Endothelial cell of umbilical vein (primary cell): ENCODE measurements around the gene LCP1. TPM values are rescaled to one million over a fixed set of nuclear protein-coding genes. Genes with fewer than 3 reads are reported as not detected.

Experiments
- BruUV-seq: library from RNA; stranded (reverse); fragments of 400-500 nt; replicated peaks from 2 replicates; lab custom pipeline; 2021; lab: Mats Ljungman, UMichigan
- CTCF ChIA-PET: fragments of 300-600, 350-600 bp; sonication (Branson Sonifier 250); formaldehyde crosslinking; loops from one replicate; lab custom pipeline; 2021; ENCODE audit warnings: antibody characterized with exemption, inconsistent platforms; lab: Charles Lee
- POLR2A ChIA-PET: fragments of 300-600, 350-600 bp; sonication (Branson Sonifier 250); formaldehyde crosslinking; loops from one replicate; lab custom pipeline; 2021; ENCODE audit warnings: antibody characterized with exemption, inconsistent platforms; lab: Charles Lee
- DNase-seq: peaks from one replicate; pipeline ENCODE4 v3.0.0-alpha.2; 2011; ENCODE audit warnings: low read depth, low spot score
- FAIRE-seq: peaks from 2 replicates; lab custom pipeline; 2011; peaks lifted over from hg19 to GRCh38; lab: Jason Lieb, UNC
- H2AFZ ChIP-seq: 2 replicates; pipeline ENCODE4 v1.6.0; 2012; ENCODE audit warnings: low read depth, low read length, control low read depth, inconsistent platforms
- H3K27ac ChIP-seq: 2 replicates; pipeline ENCODE4 v1.5.1; 2011; ENCODE audit warnings: low read depth, mild to moderate bottlenecking, control low read depth, low read length, moderate library complexity; ENCODE audit not compliant: insufficient read depth
- H3K27me3 ChIP-seq, 2 experiments: 2 replicates each; pipeline versions ENCODE4 v1.6.0 to v1.6.1; 2011; ENCODE audit warnings: low read length in 2 of 2, mixed read lengths in 1 of 2; ENCODE audit not compliant: control insufficient read depth in 2 of 2, insufficient read depth in 2 of 2
- H3K36me3 ChIP-seq, 2 experiments: 2 replicates in 1 of 2; 3 replicates in 1 of 2; pipeline ENCODE4 v1.5.1; 2011; ENCODE audit warnings: low read length in 2 of 2, mild to moderate bottlenecking in 1 of 2, moderate library complexity in 1 of 2; ENCODE audit not compliant: control insufficient read depth in 2 of 2, insufficient read depth in 2 of 2; ENCODE audit errors: extremely low read depth in 1 of 2
- H3K4me1 ChIP-seq: 3 replicates; pipeline ENCODE4 v1.5.1; 2011; ENCODE audit warnings: mild to moderate bottlenecking, low read length; ENCODE audit not compliant: control insufficient read depth, insufficient read depth; ENCODE audit errors: extremely low read depth
- H3K4me2 ChIP-seq: 2 replicates; pipeline ENCODE4 v1.6.1; 2011; ENCODE audit warnings: low read length, control low read depth, mixed read lengths; ENCODE audit not compliant: insufficient read depth
- H3K4me3 ChIP-seq, 3 experiments: fragments of 200-600 bp in 1 of 3; sonication (generic), shearing (Covaris generic) in 1 of 3; replicated peaks in 1 of 3; 2 replicates each; pipeline ENCODE4 v1.5.1; 2011 to 2016; ENCODE audit warnings: control low read depth in 3 of 3, low read length in 3 of 3, mild to moderate bottlenecking in 2 of 3, inconsistent platforms in 1 of 3, low read depth in 1 of 3, moderate library complexity in 1 of 3; ENCODE audit not compliant: insufficient read depth in 1 of 3
- H3K79me2 ChIP-seq: 2 replicates; pipeline ENCODE4 v1.6.0; 2012; ENCODE audit warnings: low read length, inconsistent platforms; ENCODE audit not compliant: control insufficient read depth, insufficient read depth
- H3K9ac ChIP-seq: replicated peaks from 2 replicates; pipeline ENCODE3; 2011; ENCODE audit warnings: low read length, control low read depth; ENCODE audit not compliant: insufficient read depth; ENCODE audit errors: extremely low read depth
- H3K9me1 ChIP-seq: replicated peaks from 3 replicates; pipeline ENCODE4 v1.6.0; 2011; ENCODE audit warnings: mild to moderate bottlenecking, low read length; ENCODE audit not compliant: control insufficient read depth, insufficient read depth; ENCODE audit errors: extremely low read depth
- H3K9me3 ChIP-seq: replicated peaks from 2 replicates; pipeline ENCODE4 v1.5.1; 2012; ENCODE audit warnings: low read length, inconsistent platforms; ENCODE audit not compliant: control insufficient read depth, insufficient read depth
- H4K20me1 ChIP-seq: replicated peaks from 2 replicates; pipeline ENCODE3; 2011; ENCODE audit warnings: mild to moderate bottlenecking, low read length; ENCODE audit not compliant: control insufficient read depth, insufficient read depth; ENCODE audit errors: extremely low read depth
- EZH2 ChIP-seq: IDR thresholded peaks from 2 replicates; pipeline ENCODE4 v1.6.1; 2012; ENCODE audit warnings: borderline replicate concordance, low read depth, mild to moderate bottlenecking, moderate library complexity, low read length, inconsistent platforms; ENCODE audit not compliant: severe bottlenecking
- FOS ChIP-seq: IDR thresholded peaks from 2 replicates; pipeline ENCODE4 v1.6.1; 2011; ENCODE audit warnings: mild to moderate bottlenecking, low read length, moderate library complexity, borderline replicate concordance; ENCODE audit not compliant: insufficient read depth
- GATA2 ChIP-seq: IDR thresholded peaks from 2 replicates; pipeline ENCODE4 v1.7.0; 2011; ENCODE audit warnings: low read depth, mild to moderate bottlenecking, moderate library complexity, mixed read lengths, low read length; ENCODE audit not compliant: insufficient read length, insufficient read depth
- JUN ChIP-seq: IDR thresholded peaks from 2 replicates; pipeline ENCODE4 v1.6.1; 2011; ENCODE audit warnings: borderline replicate concordance, low read depth; ENCODE audit not compliant: insufficient read length, insufficient read depth
- MYC ChIP-seq: IDR thresholded peaks from one replicate; pipeline ENCODE4 v1.6.1; 2011; ENCODE audit warnings: mild to moderate bottlenecking, low read depth, low read length
- POLR2A ChIP-seq: IDR thresholded peaks from 2 replicates; pipeline ENCODE4 v1.6.1; 2012; ENCODE audit warnings: low read depth, mild to moderate bottlenecking, control low read depth, low read length
- POLR2AphosphoS5 ChIP-seq: IDR thresholded peaks from 2 replicates; pipeline ENCODE4 v1.6.1; 2012; ENCODE audit warnings: low read depth, mild to moderate bottlenecking, control low read depth, low read length, moderate library complexity; ENCODE audit not compliant: insufficient read depth
- dilution Hi-C: fragments of 300-500 bp; cut with MboI; formaldehyde crosslinking; loops from one replicate; pipeline ENCODE4 v1.15.0; 2019; ENCODE audit warnings: low sequenced_read_pairs; ENCODE audit not compliant: extremely low pct_ligation_motif_present
- intact Hi-C: fragments of 100-400 bp; cut with micrococcal nuclease; formaldehyde crosslinking; loops from one replicate; pipeline ENCODE4 v1.10.0; 2022
- polyA plus RNA-seq, 4 experiments: library from polyadenylated mRNA; depleted of rRNA in 3 of 4; stranded (reverse) in 3 of 4; unstranded in 1 of 4; fragments of >200 nt; gene quantifications; 2 replicates each; pipeline versions ENCODE4 v1.2.1 to v1.2.3, GENCODE V29; 2011 to 2012; ENCODE audit warnings: missing spikeins in 1 of 4
- total RNA-seq: library from RNA; stranded (reverse); gene quantifications from 2 replicates; pipeline ENCODE4 v1.2.3, GENCODE V29; 2021
- TF ChIP-seq, protein P1 (sequence below), 2 donors: IDR thresholded peaks; 1 replicate in 1 of 2; 2 replicates in 1 of 2; pipeline ENCODE4 v1.5.1; 2011; ENCODE audit warnings: low read length in 2 of 2, mild to moderate bottlenecking in 2 of 2, moderate library complexity in 2 of 2, control low read depth in 1 of 2, inconsistent platforms in 1 of 2, low read depth in 1 of 2; ENCODE audit not compliant: insufficient read depth in 1 of 2; ENCODE audit errors: extremely low read depth in 1 of 2
- TF ChIP-seq, protein P2 (sequence below): IDR thresholded peaks from 2 replicates; pipeline ENCODE4 v1.6.1; 2011; ENCODE audit not compliant: insufficient read depth, insufficient read length

LCP1 gene
- total and polyA plus RNA-seq, 2 donors (not counting 3 experiments of a cell fraction or from before 2014, with no cell fraction given) = 0.18 to 0.38 TPM

- ChIA-PET CTCF (interaction anchor here (0.5 to 3.5 kb wide), 4 partner anchors 10 to 151 kb away, joined by 3 to 13 read pairs (median 5); no protein-coding TSS in a partner anchor), POLR2A (no interaction called here)
- H3K27ac ChIP-seq = no peak overlapping the region
- no peaks in the 10 kb centered on the region for H3K9me1 ChIP-seq
- dilution Hi-C loops (no loop called here), intact Hi-C loops (loop anchor here (10.0 kb wide), 1 partner anchor 555 kb away; no protein-coding TSS in a partner anchor)
- no peak overlapping the region for H2AFZ ChIP-seq
- no peaks in the 10 kb centered on the region for H3K9me3 ChIP-seq
- no TSS peak for BruUV-seq
- no peaks in the 10 kb centered on the region for H3K4me1 ChIP-seq
- FAIRE-seq = no peak
- peaks cover 12 to 28% of the 10 kb centered on the region in 2 experiments for H3K27me3 ChIP-seq
- TF ChIP-seq GATA2 (no peak), EZH2 (no peak), JUN (no peak)
- TF ChIP-seq, protein P1, sequence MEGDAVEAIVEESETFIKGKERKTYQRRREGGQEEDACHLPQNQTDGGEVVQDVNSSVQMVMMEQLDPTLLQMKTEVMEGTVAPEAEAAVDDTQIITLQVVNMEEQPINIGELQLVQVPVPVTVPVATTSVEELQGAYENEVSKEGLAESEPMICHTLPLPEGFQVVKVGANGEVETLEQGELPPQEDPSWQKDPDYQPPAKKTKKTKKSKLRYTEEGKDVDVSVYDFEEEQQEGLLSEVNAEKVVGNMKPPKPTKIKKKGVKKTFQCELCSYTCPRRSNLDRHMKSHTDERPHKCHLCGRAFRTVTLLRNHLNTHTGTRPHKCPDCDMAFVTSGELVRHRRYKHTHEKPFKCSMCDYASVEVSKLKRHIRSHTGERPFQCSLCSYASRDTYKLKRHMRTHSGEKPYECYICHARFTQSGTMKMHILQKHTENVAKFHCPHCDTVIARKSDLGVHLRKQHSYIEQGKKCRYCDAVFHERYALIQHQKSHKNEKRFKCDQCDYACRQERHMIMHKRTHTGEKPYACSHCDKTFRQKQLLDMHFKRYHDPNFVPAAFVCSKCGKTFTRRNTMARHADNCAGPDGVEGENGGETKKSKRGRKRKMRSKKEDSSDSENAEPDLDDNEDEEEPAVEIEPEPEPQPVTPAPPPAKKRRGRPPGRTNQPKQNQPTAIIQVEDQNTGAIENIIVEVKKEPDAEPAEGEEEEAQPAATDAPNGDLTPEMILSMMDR (IDR thresholded peaks at IDR 0.05; ENCODE audit: extremely low read depth in 1 of 2, insufficient read depth in 1 of 2, low read depth in 1 of 2, low read length in 2 of 2) = no peak
- H3K36me3 ChIP-seq = no peaks in the 10 kb centered on the region
- no peak for DNase-seq
- no peak overlapping the region for H3K9ac ChIP-seq
- no peaks in the 10 kb centered on the region for H4K20me1 ChIP-seq
- H3K79me2 ChIP-seq = no peaks in the 10 kb centered on the region
- H3K4me3 ChIP-seq = no peak overlapping the region
- H3K4me2 ChIP-seq = no peak overlapping the region
Observed at GRCh38 chr13:46169758-46170157, 12.2 kb downstream of the LCP1 start.

DNA sequence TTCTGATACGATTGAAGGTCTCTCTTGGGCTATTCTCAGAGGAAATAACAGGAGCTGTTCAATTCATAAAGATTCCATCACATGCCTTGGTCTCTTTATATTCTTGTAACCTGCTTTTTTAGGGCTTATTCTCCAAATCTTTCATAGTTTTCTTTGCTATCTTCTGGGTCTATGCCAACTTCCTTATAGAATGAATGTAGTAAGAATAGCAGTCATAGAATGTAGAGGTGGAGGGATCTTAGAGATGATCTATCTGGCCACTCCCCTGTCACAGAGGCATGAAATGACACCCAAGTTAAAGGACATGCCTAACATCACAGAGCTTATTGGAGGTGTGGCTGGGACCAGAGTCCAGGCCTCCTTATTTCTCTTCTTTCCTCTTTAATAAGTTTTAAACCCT, 13.2 kb downstream of the LCP1 start:
- FAIRE-seq (no peak), DNase-seq (no peak)
- H3K27ac ChIP-seq = no peak overlapping the region
- peaks cover 12 to 29% of the 10 kb centered on the region in 2 experiments for H3K27me3 ChIP-seq
- H3K79me2 ChIP-seq = no peaks in the 10 kb centered on the region
- no peaks in the 10 kb centered on the region for H3K9me3 ChIP-seq
- BruUV-seq = no TSS peak
- POLR2A ChIA-PET = no interaction called here
- no peak overlapping the region for H3K9ac ChIP-seq
- H2AFZ ChIP-seq = no peak overlapping the region
- CTCF ChIA-PET = interaction anchor here (1.1 to 2.1 kb wide), 3 partner anchors 8 to 153 kb away, joined by 3 to 9 read pairs (median 7); no protein-coding TSS in a partner anchor
- dilution Hi-C loops (no loop called here), intact Hi-C loops (loop anchor here (10.0 kb wide), 1 partner anchor 556 kb away; no protein-coding TSS in a partner anchor)
- TF ChIP-seq, protein P1 (IDR thresholded peaks at IDR 0.05; ENCODE audit: extremely low read depth in 1 of 2, insufficient read depth in 1 of 2, low read depth in 1 of 2, low read length in 2 of 2) = no peak
- TF ChIP-seq JUN (no peak), POLR2AphosphoS5 (no peak), FOS (no peak), GATA2 (no peak), POLR2A (no peak), EZH2 (no peak), MYC (no peak)
- TF ChIP-seq, protein P2, sequence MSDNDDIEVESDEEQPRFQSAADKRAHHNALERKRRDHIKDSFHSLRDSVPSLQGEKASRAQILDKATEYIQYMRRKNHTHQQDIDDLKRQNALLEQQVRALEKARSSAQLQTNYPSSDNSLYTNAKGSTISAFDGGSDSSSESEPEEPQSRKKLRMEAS = no peak
- no peak overlapping the region for H3K4me3 ChIP-seq
- no peak overlapping the region for H3K4me2 ChIP-seq
- H3K9me1 ChIP-seq = no peaks in the 10 kb centered on the region
- H4K20me1 ChIP-seq = no peaks in the 10 kb centered on the region
- no peaks in the 10 kb centered on the region for H3K36me3 ChIP-seq
- H3K4me1 ChIP-seq = no peaks in the 10 kb centered on the region
